Measurements from ENCODE around the gene TBC1D22B. TPM values are rescaled to one million over a fixed set of nuclear protein-coding genes. Genes with fewer than 3 reads are reported as not detected.

TBC1D22B gene
- total and polyA plus RNA-seq, 9 of the 15 experiments (the other 6 are each of a cell fraction or from before 2014, with no cell fraction given): 4.8 to 24.2 (median 13.5) TPM

- TF ChIP-seq, protein P1, sequence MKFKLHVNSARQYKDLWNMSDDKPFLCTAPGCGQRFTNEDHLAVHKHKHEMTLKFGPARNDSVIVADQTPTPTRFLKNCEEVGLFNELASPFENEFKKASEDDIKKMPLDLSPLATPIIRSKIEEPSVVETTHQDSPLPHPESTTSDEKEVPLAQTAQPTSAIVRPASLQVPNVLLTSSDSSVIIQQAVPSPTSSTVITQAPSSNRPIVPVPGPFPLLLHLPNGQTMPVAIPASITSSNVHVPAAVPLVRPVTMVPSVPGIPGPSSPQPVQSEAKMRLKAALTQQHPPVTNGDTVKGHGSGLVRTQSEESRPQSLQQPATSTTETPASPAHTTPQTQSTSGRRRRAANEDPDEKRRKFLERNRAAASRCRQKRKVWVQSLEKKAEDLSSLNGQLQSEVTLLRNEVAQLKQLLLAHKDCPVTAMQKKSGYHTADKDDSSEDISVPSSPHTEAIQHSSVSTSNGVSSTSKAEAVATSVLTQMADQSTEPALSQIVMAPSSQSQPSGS (CRISPR knock-in tag; IDR thresholded peaks at IDR 0.05): no peak
- no peak for TF ChIP-seq ZBTB26 (CRISPR knock-in tag; IDR thresholded peaks at IDR 0.05)
- TF ChIP-seq TCF7 (IDR thresholded peaks at IDR 0.05; ENCODE audit: borderline replicate concordance): no peak
- peak; percentile 79; the same call in 1 of the 2 replicates for TF ChIP-seq E2F3 (CRISPR knock-in tag; IDR thresholded peaks at IDR 0.05)
- no peak for TF ChIP-seq MCM7 (IDR thresholded peaks at IDR 0.05)
- no peak for TF ChIP-seq ZNF551 (CRISPR knock-in tag; IDR thresholded peaks at IDR 0.05)
- 0 out of 2 replicates have a peak, but pooled peaks have one; percentile 0 for TF ChIP-seq ATF4 (CRISPR knock-in tag; IDR thresholded peaks at IDR 0.05)
- TF ChIP-seq, protein P2, sequence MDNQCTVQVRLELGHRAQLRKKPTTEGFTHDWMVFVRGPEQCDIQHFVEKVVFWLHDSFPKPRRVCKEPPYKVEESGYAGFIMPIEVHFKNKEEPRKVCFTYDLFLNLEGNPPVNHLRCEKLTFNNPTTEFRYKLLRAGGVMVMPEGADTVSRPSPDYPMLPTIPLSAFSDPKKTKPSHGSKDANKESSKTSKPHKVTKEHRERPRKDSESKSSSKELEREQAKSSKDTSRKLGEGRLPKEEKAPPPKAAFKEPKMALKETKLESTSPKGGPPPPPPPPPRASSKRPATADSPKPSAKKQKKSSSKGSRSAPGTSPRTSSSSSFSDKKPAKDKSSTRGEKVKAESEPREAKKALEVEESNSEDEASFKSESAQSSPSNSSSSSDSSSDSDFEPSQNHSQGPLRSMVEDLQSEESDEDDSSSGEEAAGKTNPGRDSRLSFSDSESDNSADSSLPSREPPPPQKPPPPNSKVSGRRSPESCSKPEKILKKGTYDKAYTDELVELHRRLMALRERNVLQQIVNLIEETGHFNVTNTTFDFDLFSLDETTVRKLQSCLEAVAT (IDR thresholded peaks at IDR 0.05): peak in 1 of 2 experiments; percentile 17; a peak in 1 of 4 replicates
- TF ChIP-seq SMAD4 (CRISPR knock-in tag; conservative IDR thresholded peaks at IDR 0.05): peak; percentile 11; the same call in 1 of the 2 replicates
- TF ChIP-seq SMAD3 (CRISPR knock-in tag; conservative IDR thresholded peaks at IDR 0.05): 0 out of 2 replicates have a peak, but pooled peaks have one; percentile 59
- TF ChIP-seq FIP1L1 (IDR thresholded peaks at IDR 0.05; ENCODE audit: low read depth, low read length, poor library complexity, severe bottlenecking): no peak
- TF ChIP-seq RAD21 (CRISPR knock-in tag; conservative IDR thresholded peaks at IDR 0.05 in 1 of 2, IDR thresholded peaks at IDR 0.05 in 1 of 2): peak in 1 of 2 experiments; percentile 48; a peak in 1 of 4 replicates
- TF ChIP-seq, protein P3, sequence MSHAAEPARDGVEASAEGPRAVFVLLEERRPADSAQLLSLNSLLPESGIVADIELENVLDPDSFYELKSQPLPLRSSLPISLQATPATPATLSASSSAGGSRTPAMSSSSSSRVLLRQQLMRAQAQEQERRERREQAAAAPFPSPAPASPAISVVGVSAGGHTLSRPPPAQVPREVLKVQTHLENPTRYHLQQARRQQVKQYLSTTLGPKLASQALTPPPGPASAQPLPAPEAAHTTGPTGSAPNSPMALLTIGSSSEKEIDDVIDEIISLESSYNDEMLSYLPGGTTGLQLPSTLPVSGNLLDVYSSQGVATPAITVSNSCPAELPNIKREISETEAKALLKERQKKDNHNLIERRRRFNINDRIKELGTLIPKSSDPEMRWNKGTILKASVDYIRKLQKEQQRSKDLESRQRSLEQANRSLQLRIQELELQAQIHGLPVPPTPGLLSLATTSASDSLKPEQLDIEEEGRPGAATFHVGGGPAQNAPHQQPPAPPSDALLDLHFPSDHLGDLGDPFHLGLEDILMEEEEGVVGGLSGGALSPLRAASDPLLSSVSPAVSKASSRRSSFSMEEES (CRISPR knock-in tag; IDR thresholded peaks at IDR 0.05): peak; percentile 67
- peak; percentile 54; the same call in 1 of the 2 replicates for TF ChIP-seq USF1 (CRISPR knock-in tag; IDR thresholded peaks at IDR 0.05)
- no peak for TF ChIP-seq MNT (conservative IDR thresholded peaks at IDR 0.05)
Observed at GRCh38 chr6:37258405-37259105, 983 bp downstream of the TBC1D22B start (continued).
